Esophagus muscularis mucosa (tissue), 4 donors: Measurements from ENCODE around the gene MAGI3. TPM values are rescaled to one million over a fixed set of nuclear protein-coding genes. Genes with fewer than 3 reads are reported as not detected.
A peak's percentile ranks its signal among the peaks of the same experiment; 100 is the strongest.

Experiments used
- DNase-seq: peaks from one replicate; pipeline ENCODE4 v3.0.0-alpha.2; 2017; ENCODE audit errors: extremely low spot score
- H3K27ac ChIP-seq, 4 donors: fragments of 200-600 bp; sonication (generic); replicated peaks in 1 of 4; 1 replicate in 3 of 4; 2 replicates in 1 of 4; pipeline ENCODE4 v1.5.1; 2016 to 2019; ENCODE audit warnings: mild to moderate bottlenecking in 1 of 4
- H3K27me3 ChIP-seq, 4 donors: fragments of 200-600 bp; sonication (generic); one replicate each; pipeline versions ENCODE4 v1.5.1 to v1.6.0; 2016 to 2019
- H3K36me3 ChIP-seq, 4 donors: fragments of 200-600 bp; sonication (generic); one replicate each; pipeline ENCODE4 v1.5.1; 2016 to 2019
- H3K4me1 ChIP-seq, 4 donors: fragments of 200-600 bp; sonication (generic); one replicate each; pipeline ENCODE4 v1.5.1; 2016 to 2019
- H3K4me3 ChIP-seq, 4 donors: fragments of 200-600 bp; sonication (generic); 1 replicate in 2 of 4; 2 replicates in 2 of 4; pipeline ENCODE4 v1.5.1; 2016 to 2019; ENCODE audit warnings: mild to moderate bottlenecking in 4 of 4, moderate library complexity in 1 of 4
- H3K9me3 ChIP-seq, 4 donors: fragments of 200-600 bp; sonication (generic); 1 replicate in 3 of 4; 2 replicates in 1 of 4; pipeline ENCODE4 v1.5.1; 2016 to 2019
- CTCF ChIP-seq, 3 experiments: fragments of 200-600 bp in 2 of 3; fragments of 450-650 bp in 1 of 3; sonication (generic) in 2 of 3; IDR thresholded peaks; one replicate each; pipeline ENCODE4 v1.5.1; 2017 to 2019; ENCODE audit warnings: antibody characterized with exemption in 3 of 3, mild to moderate bottlenecking in 2 of 3, moderate library complexity in 1 of 3
- EP300 ChIP-seq: sonication (generic); formaldehyde crosslinking; IDR thresholded peaks from one replicate; pipeline ENCODE4 v1.6.1; 2017; ENCODE audit warnings: antibody characterized with exemption
- POLR2A ChIP-seq: fragments of 450-650 bp; IDR thresholded peaks from one replicate; pipeline ENCODE4 v1.6.1; 2017; ENCODE audit warnings: antibody characterized with exemption, moderate library complexity, mild to moderate bottlenecking, low read depth
- POLR2AphosphoS5 ChIP-seq, 2 donors: sonication (generic); formaldehyde crosslinking; IDR thresholded peaks; one replicate each; pipeline ENCODE4 v1.6.1; 2017; ENCODE audit warnings: antibody characterized with exemption in 2 of 2
- WGBS: methylation state at CpG from one replicate; pipeline ENCODE4 v1.1.5; 2018; 5-methylcytosine and 5-hydroxymethylcytosine counted together
- intact Hi-C: fragments of 100-400 bp; cut with DNase I; formaldehyde crosslinking; loops from one replicate; pipeline ENCODE4 v1.15.1; 2023
- total RNA-seq, 4 donors: library from RNA; depleted of rRNA; stranded (reverse); fragments of >200 nt; gene quantifications; one replicate each; pipeline versions ENCODE4 v1.1.0 to v1.2.1, GENCODE V29; 2016

The MAGI3 gene
- total RNA-seq, 4 donors from 2014 or later = 14.6 to 21.7 (median 16.4) TPM

- intact Hi-C loops = no loop called here
- H3K36me3 ChIP-seq = peaks cover 7 to 26% (median 16%) of the 10 kb centered on the region in 4 donors
- H3K27ac ChIP-seq = no peak overlapping the region
- 85% methylated on average over 4 of the region's 4 CpGs for WGBS
- H3K27me3 ChIP-seq = no peaks in the 10 kb centered on the region
- no peak for TF ChIP-seq EP300
- no peak for TF ChIP-seq POLR2A
- H3K4me3 ChIP-seq = no peak overlapping the region
- peaks cover 0 to 6% (median 4%) of the 10 kb centered on the region in 4 donors for H3K4me1 ChIP-seq
- H3K9me3 ChIP-seq = no peaks in the 10 kb centered on the region
- DNase-seq = no peak
These were observed 282.2 kb downstream of the MAGI3 start for GRCh38 chr1:113672491-113672890.

DNA sequence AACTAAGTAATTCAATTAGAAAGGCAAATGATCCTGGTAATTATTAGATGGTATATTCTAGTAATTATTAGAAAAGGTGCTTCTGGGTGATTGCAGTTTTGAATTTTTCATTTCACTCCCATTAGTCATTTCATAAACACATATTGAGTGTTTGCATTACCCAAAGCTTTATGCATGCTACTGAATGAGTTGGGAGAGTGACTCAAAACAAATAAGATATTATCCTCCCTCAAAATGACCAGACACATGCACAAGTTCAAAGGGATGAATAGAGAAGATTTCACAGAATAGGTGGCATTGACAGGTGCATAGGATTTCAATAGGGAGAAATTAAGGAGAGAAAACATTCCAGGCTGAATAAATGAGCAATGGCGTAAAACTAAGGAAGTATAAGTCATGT, 284.3 kb downstream of the MAGI3 start:
- H3K27ac ChIP-seq = no peak overlapping the region
- no peak overlapping the region for H3K4me3 ChIP-seq
- TF ChIP-seq POLR2AphosphoS5 (IDR thresholded peaks at IDR 0.05) = no peak
- TF ChIP-seq CTCF (IDR thresholded peaks at IDR 0.05) = no peak
- no peak for TF ChIP-seq POLR2A
- TF ChIP-seq EP300 = no peak
- no peaks in the 10 kb centered on the region for H3K27me3 ChIP-seq
- WGBS = 97% methylated on average over 1 of the region's 1 CpG
- intact Hi-C loops = no loop called here
- no peaks in the 10 kb centered on the region for H3K9me3 ChIP-seq
- H3K36me3 ChIP-seq = peaks cover 7 to 26% (median 16%) of the 10 kb centered on the region in 4 donors
- no peak for DNase-seq
- peaks cover 0 to 8% (median 7%) of the 10 kb centered on the region in 4 donors for H3K4me1 ChIP-seq

DNA sequence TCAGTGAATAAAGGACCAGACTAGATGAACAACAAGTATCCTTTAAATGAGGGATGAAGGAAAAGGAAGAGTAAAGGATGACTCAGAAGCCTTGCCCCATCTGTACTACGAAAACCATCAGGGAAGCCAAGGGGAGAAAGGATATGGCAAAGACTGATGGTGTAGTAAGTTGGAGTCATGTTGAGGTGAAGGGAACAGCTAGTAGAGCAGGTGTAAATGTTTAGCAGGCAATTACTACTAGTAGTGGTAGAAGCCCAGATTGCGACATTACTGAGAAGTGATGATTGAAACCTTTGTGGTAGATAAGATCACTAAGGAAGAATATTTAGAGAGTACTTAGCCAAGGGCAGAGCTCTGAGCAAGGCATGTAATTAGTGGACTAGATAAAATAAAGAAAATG, 285.0 kb downstream of the MAGI3 start:
- Histone ChIP-seq H3K27ac (no peak overlapping the region), H3K9me3 (no peaks in the 10 kb centered on the region), H3K4me3 (no peak overlapping the region), H3K27me3 (no peaks in the 10 kb centered on the region), H3K36me3 (peaks cover 7 to 26% (median 16%) of the 10 kb centered on the region in 4 donors), H3K4me1 (peaks cover 0 to 8% (median 7%) of the 10 kb centered on the region in 4 donors)
- DNase-seq = no peak
- TF ChIP-seq POLR2A = no peak
- TF ChIP-seq EP300 = no peak
- no peak for TF ChIP-seq CTCF (IDR thresholded peaks at IDR 0.05)
- no peak for TF ChIP-seq POLR2AphosphoS5 (IDR thresholded peaks at IDR 0.05)
- intact Hi-C loops = no loop called here
- WGBS = 88% methylated on average over 2 of the region's 2 CpGs

GRCh38 chr1:113676524-113676923, 286.2 kb downstream of the MAGI3 start:
- H3K36me3 ChIP-seq = peaks cover 7 to 23% (median 16%) of the 10 kb centered on the region in 4 donors
- H3K27me3 ChIP-seq = no peaks in the 10 kb centered on the region
- TF ChIP-seq CTCF (IDR thresholded peaks at IDR 0.05) = no peak
- no peak for TF ChIP-seq POLR2A
- TF ChIP-seq EP300 = no peak
- TF ChIP-seq POLR2AphosphoS5 (IDR thresholded peaks at IDR 0.05) = no peak
- H3K4me3 ChIP-seq = no peak overlapping the region
- H3K27ac ChIP-seq = no peak overlapping the region
- H3K4me1 ChIP-seq = peaks cover 0 to 8% (median 7%) of the 10 kb centered on the region in 4 donors
- WGBS = 89% methylated on average over 5 of the region's 5 CpGs
- DNase-seq = no peak
- intact Hi-C loops = no loop called here
- no peaks in the 10 kb centered on the region for H3K9me3 ChIP-seq

- TF ChIP-seq POLR2AphosphoS5 (IDR thresholded peaks at IDR 0.05) = no peak
- peak; percentile 59 to 61 (median 60) for TF ChIP-seq CTCF (IDR thresholded peaks at IDR 0.05)
- intact Hi-C loops = loop anchor here (1.0 kb wide), 1 partner anchor 537 kb away; no protein-coding TSS in a partner anchor
- Histone ChIP-seq H3K4me1 (peaks cover 0 to 8% (median 7%) of the 10 kb centered on the region in 4 donors), H3K27ac (no peak overlapping the region), H3K4me3 (no peak overlapping the region), H3K27me3 (no peaks in the 10 kb centered on the region), H3K36me3 (peaks cover 6 to 15% (median 9%) of the 10 kb centered on the region in 4 donors), H3K9me3 (no peaks in the 10 kb centered on the region)
- DNase-seq = no peak
- WGBS = 41% methylated on average over 7 of the region's 7 CpGs
These were observed 287.2 kb downstream of the MAGI3 start for GRCh38 chr1:113677250-113678158.
